Uterus (tissue), 4 donors: ENCODE data around the gene EEF1AKMT2. TPM values are rescaled to one million over a fixed set of nuclear protein-coding genes. Genes with fewer than 3 reads are reported as not detected.

Experiments
- DNase-seq, 2 donors: peaks; one replicate each; pipeline ENCODE4 v3.0.0-alpha.2; 2019 to 2020
- H3K27ac ChIP-seq, 2 donors: fragments of 200-600 bp; sonication (generic); 1 replicate in 1 of 2; 2 replicates in 1 of 2; pipeline ENCODE4 v1.5.1; 2016 to 2018
- H3K27me3 ChIP-seq, 2 donors: fragments of 200-600 bp; sonication (generic); one replicate each; pipeline ENCODE4 v1.5.1; 2018 to 2019; ENCODE audit warnings: control low read depth in 1 of 2
- H3K36me3 ChIP-seq, 2 donors: fragments of 200-600 bp; sonication (generic); one replicate each; pipeline ENCODE4 v1.5.1; 2019; ENCODE audit warnings: control low read depth in 1 of 2
- H3K4me1 ChIP-seq, 2 donors: fragments of 200-600 bp; sonication (generic); one replicate each; pipeline ENCODE4 v1.5.1; 2018 to 2019; ENCODE audit warnings: control low read depth in 1 of 2
- H3K4me3 ChIP-seq, 2 donors: fragments of 200-600 bp; sonication (generic); 1 replicate in 1 of 2; 2 replicates in 1 of 2; pipeline ENCODE4 v1.5.1; 2018 to 2019; ENCODE audit warnings: mild to moderate bottlenecking in 1 of 2
- H3K9me3 ChIP-seq, 2 donors: fragments of 200-600 bp; sonication (generic); one replicate each; pipeline ENCODE4 v1.5.1; 2019; ENCODE audit warnings: control low read depth in 1 of 2
- CTCF ChIP-seq, 4 experiments: fragments of 200-600 bp in 2 of 4; fragments of 450-650 bp in 2 of 4; sonication (generic) in 2 of 4; IDR thresholded peaks; one replicate each; pipeline ENCODE4 v1.5.1; 2016 to 2019; ENCODE audit warnings: antibody characterized with exemption in 4 of 4, mild to moderate bottlenecking in 2 of 4, moderate library complexity in 1 of 4
- POLR2A ChIP-seq, 2 donors: fragments of 450-650 bp; IDR thresholded peaks; one replicate each; pipeline ENCODE4 v1.6.1; 2016; ENCODE audit warnings: antibody characterized with exemption in 2 of 2, mild to moderate bottlenecking in 1 of 2, moderate library complexity in 1 of 2
- intact Hi-C: fragments of 100-400 bp; cut with DNase I; formaldehyde crosslinking; loops from one replicate; pipeline ENCODE4 v1.15.1; 2023; ENCODE audit warnings: low total_unique reads
- total RNA-seq, 4 donors: library from RNA; depleted of rRNA in 3 of 4; stranded (reverse); fragments of >200 nt in 3 of 4; gene quantifications; one replicate each; pipeline versions ENCODE4 v1.1.0 to v1.2.4, GENCODE V29; 2014 to 2023
- donor health status: DM: yes; HTN: yes; CAD: no.

Gene EEF1AKMT2
- total RNA-seq, 4 donors from 2014 or later = 17.9 to 60.6 (median 40.7) TPM

GRCh38 chr10:124738441-124738840 lies 53.2 kb downstream of the EEF1AKMT2 start:
- H3K9me3 ChIP-seq = no peaks in the 10 kb centered on the region
- TF ChIP-seq POLR2A (IDR thresholded peaks at IDR 0.05) (no peak), CTCF (IDR thresholded peaks at IDR 0.05) (no peak)
- peaks cover 16 to 56% of the 10 kb centered on the region in 2 donors for H3K4me1 ChIP-seq
- H3K4me3 ChIP-seq = no peak overlapping the region
- peak overlapping the region; percentile 88 to 92 for H3K27ac ChIP-seq
- no peaks in the 10 kb centered on the region for H3K27me3 ChIP-seq
- H3K36me3 ChIP-seq = no peaks in the 10 kb centered on the region
- peak in 1 of 2 donors; percentile 36 for DNase-seq
- intact Hi-C loops = loop anchor here (5.0 kb wide), 1 partner anchor 196 kb away; no protein-coding TSS in a partner anchor

GRCh38 chr10:124737708-124738107 lies 54.0 kb downstream of the EEF1AKMT2 start:
- peak overlapping the region; percentile 88 to 92 for H3K27ac ChIP-seq
- H3K4me1 ChIP-seq = peaks cover 20 to 58% of the 10 kb centered on the region in 2 donors
- no peaks in the 10 kb centered on the region for H3K36me3 ChIP-seq
- DNase-seq = peak in 1 of 2 donors; percentile 15
- no peak for TF ChIP-seq POLR2A (IDR thresholded peaks at IDR 0.05)
- TF ChIP-seq CTCF (IDR thresholded peaks at IDR 0.05) = no peak
- no peaks in the 10 kb centered on the region for H3K9me3 ChIP-seq
- H3K4me3 ChIP-seq = no peak overlapping the region
- H3K27me3 ChIP-seq = no peaks in the 10 kb centered on the region
- intact Hi-C loops = loop anchor here (2.0 to 5.0 kb wide), 2 partner anchors 33 to 195 kb away; no protein-coding TSS in a partner anchor

- Histone ChIP-seq H3K9me3 (no peaks in the 10 kb centered on the region), H3K27ac (peak overlapping the region; percentile 88 to 92), H3K4me1 (peaks cover 21 to 59% of the 10 kb centered on the region in 2 donors), H3K36me3 (no peaks in the 10 kb centered on the region), H3K4me3 (no peak overlapping the region), H3K27me3 (no peaks in the 10 kb centered on the region)
- TF ChIP-seq POLR2A (IDR thresholded peaks at IDR 0.05) (no peak), CTCF (IDR thresholded peaks at IDR 0.05) (no peak)
- DNase-seq = peak in 1 of 2 donors; percentile 32
- intact Hi-C loops = loop anchor here (2.0 to 5.0 kb wide), 2 partner anchors 32 to 195 kb away; no protein-coding TSS in a partner anchor
These were observed 54.5 kb downstream of the EEF1AKMT2 start for GRCh38 chr10:124737221-124737620.

- peaks cover 21 to 64% of the 10 kb centered on the region in 2 donors for H3K4me1 ChIP-seq
These were observed 55.1 kb downstream of the EEF1AKMT2 start for GRCh38 chr10:124736491-124737136.

More at GRCh38 chr10:124736491-124737136, 55.1 kb downstream of the EEF1AKMT2 start:
- TF ChIP-seq POLR2A (IDR thresholded peaks at IDR 0.05) (no peak), CTCF (IDR thresholded peaks at IDR 0.05) (no peak)
- Histone ChIP-seq H3K9me3 (no peaks in the 10 kb centered on the region), H3K27ac (peak overlapping the region; percentile 88 to 92), H3K36me3 (no peaks in the 10 kb centered on the region), H3K27me3 (no peaks in the 10 kb centered on the region), H3K4me3 (no peak overlapping the region)
- intact Hi-C loops = loop anchor here (2.0 to 5.0 kb wide), 2 partner anchors 32 to 194 kb away; no protein-coding TSS in a partner anchor
- peak; percentile 86 for DNase-seq
